Measurements from ENCODE around the gene AIM2. TPM values are rescaled to one million over a fixed set of nuclear protein-coding genes. Genes with fewer than 3 reads are reported as not detected.

AIM2 gene
- total RNA-seq, 4 donors from 2014 or later = 6.0 to 10.3 TPM; not detected in 2

- TF ChIP-seq POLR2AphosphoS5 (IDR thresholded peaks at IDR 0.05) = no peak
- no peak for TF ChIP-seq CTCF (IDR thresholded peaks at IDR 0.05)
- TF ChIP-seq POLR2A (IDR thresholded peaks at IDR 0.05) = no peak
- TF ChIP-seq EP300 (IDR thresholded peaks at IDR 0.05; ENCODE audit: low read depth) = no peak
- no peak for DNase-seq
- Histone ChIP-seq H3K4me3 (no peak overlapping the region), H3K4me1 (peaks cover 0 to 56% (median 2%) of the 10 kb centered on the region in 4 donors), H3K36me3 (peaks cover 0 to 29% (median 3%) of the 10 kb centered on the region in 4 donors), H3K9me3 (no peaks in the 10 kb centered on the region), H3K27me3 (no peaks in the 10 kb centered on the region), H3K27ac (peak overlapping the region in 3 of 4 donors; percentile 59 to 90 (median 67))
- in situ Hi-C loops (cut with MboI; ENCODE audit: low pct_ligation_motif_present in 1 of 4, low pct_unique_long_range_greater_than_20kb in 1 of 4, low sequenced_read_pairs in 3 of 4) = no loop called here
- WGBS, 2 donors (ENCODE audit: low coverage in 1 of 2) = 69 to 88% methylated on average over 3 of the region's 3 CpGs
- intact Hi-C loops (cut with DNase I; ENCODE audit: low total_unique reads) = no loop called here
Observed at GRCh38 chr1:159014851-159015250, 61.7 kb downstream of the AIM2 start.

- DNase-seq = no peak
- WGBS, 2 donors (ENCODE audit: low coverage in 1 of 2) = 70 to 93% methylated on average over 3 of the region's 3 CpGs
- intact Hi-C loops (cut with DNase I; ENCODE audit: low total_unique reads) (no loop called here), in situ Hi-C loops (cut with MboI; ENCODE audit: low pct_ligation_motif_present in 1 of 4, low pct_unique_long_range_greater_than_20kb in 1 of 4, low sequenced_read_pairs in 3 of 4) (no loop called here)
- Histone ChIP-seq H3K27me3 (no peaks in the 10 kb centered on the region), H3K27ac (peak overlapping the region; percentile 12 to 90 (median 88)), H3K9me3 (no peaks in the 10 kb centered on the region), H3K36me3 (peaks cover 0 to 27% (median 3%) of the 10 kb centered on the region in 4 donors), H3K4me1 (peaks cover 0 to 59% (median 4%) of the 10 kb centered on the region in 4 donors), H3K4me3 (peak overlapping the region in 1 of 4 donors; percentile 60)
- TF ChIP-seq POLR2A (IDR thresholded peaks at IDR 0.05) = no peak
- TF ChIP-seq CTCF (IDR thresholded peaks at IDR 0.05) = no peak
- TF ChIP-seq EP300 (IDR thresholded peaks at IDR 0.05; ENCODE audit: low read depth) = no peak
- TF ChIP-seq POLR2AphosphoS5 (IDR thresholded peaks at IDR 0.05) = no peak
Observed at GRCh38 chr1:159014003-159014571, 62.5 kb downstream of the AIM2 start.

- Histone ChIP-seq H3K27me3 (no peaks in the 10 kb centered on the region), H3K9me3 (no peaks in the 10 kb centered on the region), H3K4me1 (peaks cover 0 to 55% (median 4%) of the 10 kb centered on the region in 4 donors), H3K36me3 (peaks cover 0 to 12% (median 3%) of the 10 kb centered on the region in 4 donors), H3K4me3 (peak overlapping the region in 2 of 4 donors; percentile 18 to 60), H3K27ac (peak overlapping the region; percentile 49 to 90 (median 88))
- intact Hi-C loops (cut with DNase I; ENCODE audit: low total_unique reads) (no loop called here), in situ Hi-C loops (cut with MboI; ENCODE audit: low pct_ligation_motif_present in 1 of 4, low pct_unique_long_range_greater_than_20kb in 1 of 4, low sequenced_read_pairs in 3 of 4) (no loop called here)
- TF ChIP-seq CTCF (IDR thresholded peaks at IDR 0.05) (no peak), POLR2A (IDR thresholded peaks at IDR 0.05) (peak; percentile 39), EP300 (IDR thresholded peaks at IDR 0.05; ENCODE audit: low read depth) (no peak), POLR2AphosphoS5 (IDR thresholded peaks at IDR 0.05) (peak; percentile 46 to 64 (median 52))
- 47 to 63% methylated on average over 4 to 6 of the region's 6 CpGs for WGBS, 2 donors (ENCODE audit: low coverage in 1 of 2)
- DNase-seq = peak; percentile 15
Observed at GRCh38 chr1:159012495-159012894, 64.1 kb downstream of the AIM2 start.

Other genes with a start within 250 kb of the AIM2 start
- gene MNDA, start 245.4 kb downstream of the AIM2 start, total RNA-seq = 1 to 10 TPM in 2 of 4 donors, not detected in 2; 1.4 TPM
- gene PYHIN1, start 145.2 kb downstream of the AIM2 start, total RNA-seq = 1 to 10 TPM in 2 of 4 donors, under 1 TPM in 1, not detected in 1; 0.68 to 4.4 (median 1.5) TPM
- gene IFI16, start 66.9 kb downstream of the AIM2 start, total RNA-seq = 10 to 100 TPM; 11.1 to 36.5 (median 17.9) TPM
- 1 to 10 TPM; 3.4 to 6.5 (median 5.1) TPM for gene CADM3, start 94.8 kb upstream of the AIM2 start, total RNA-seq
- 10 to 100 TPM in 2 of 4 donors, 1 to 10 TPM in 2; 4.1 to 16.7 (median 9.9) TPM for gene ACKR1, start 128.1 kb upstream of the AIM2 start, total RNA-seq
- 1 to 10 TPM in 1 of 4 donors, under 1 TPM in 1, not detected in 2; 0.95 to 1.5 TPM for gene FCER1A, start 225.6 kb upstream of the AIM2 start, total RNA-seq

Measured in transverse colon (tissue), 4 donors.